ENCODE results near the gene PGAP3. TPM values are rescaled to one million over a fixed set of nuclear protein-coding genes. Genes with fewer than 3 reads are reported as not detected.

Gene PGAP3
- total RNA-seq, 2 donors from 2014 or later = 22.6 to 29.3 TPM

GRCh38 chr17:39636927-39637736, 50.7 kb downstream of the PGAP3 start, which contains the start of gene STARD3:
STARD3 (plus strand) TSS chr17:39637144; CDS start chr17:39653532, 16,388 bp downstream.
- H3K9me3 ChIP-seq (ENCODE audit: control insufficient read depth, low read length) = no peaks in the 10 kb centered on the region
- H3K4me3 Mint-ChIP-seq = peak within 1 kb of the TSS; percentile 86
- peak; percentile 47 for TF ChIP-seq CTCF (conservative IDR thresholded peaks at IDR 0.05)
- H3K4me1 Mint-ChIP-seq = peaks cover 27% of the 10 kb centered on the region
- no peaks in the 10 kb centered on the region for H3K36me3 Mint-ChIP-seq (ENCODE audit: low read depth)
- peak; percentile 99 for DNase-seq
- H3K36me3 ChIP-seq (ENCODE audit: control insufficient read depth, insufficient read depth, low read length) = no peaks in the 10 kb centered on the region
- no peaks in the 10 kb centered on the region for H3K9me3 Mint-ChIP-seq
- H3K27me3 ChIP-seq (ENCODE audit: control insufficient read depth, insufficient read depth, low read length, poor library complexity, severe bottlenecking) = no peaks in the 10 kb centered on the region
- 0 to 1% methylated on average over 15 to 68 of the region's 69 CpGs for WGBS, 2 experiments (ENCODE audit: insufficient coverage in 1 of 2, insufficient read length in 1 of 2)
- H3K27ac Mint-ChIP-seq = peak within 1 kb of the TSS; percentile 65
- peak within 1 kb of the TSS; percentile 84 for H3K4me3 ChIP-seq (ENCODE audit: low read length)
- no peaks in the 10 kb centered on the region for H3K27me3 Mint-ChIP-seq (ENCODE audit: insufficient read depth)
- H3K27ac ChIP-seq (ENCODE audit: low read depth, low read length) = no peak within 1 kb of the TSS
- no peaks in the 10 kb centered on the region for H3K4me1 ChIP-seq (ENCODE audit: control insufficient read depth, insufficient read depth, low read length)
- H3K9ac ChIP-seq (ENCODE audit: extremely low read depth, low read length, poor library complexity, severe bottlenecking) = peak within 1 kb of the TSS; percentile 40

GRCh38 chr17:39636587-39636926, 51.3 kb downstream of the PGAP3 start:
- Mint-ChIP-seq H3K4me3 (peak overlapping the region; percentile 86), H3K36me3 (ENCODE audit: low read depth) (no peaks in the 10 kb centered on the region), H3K4me1 (peaks cover 33% of the 10 kb centered on the region), H3K27me3 (ENCODE audit: insufficient read depth) (peaks cover 3% of the 10 kb centered on the region), H3K27ac (peak overlapping the region; percentile 52), H3K9me3 (no peaks in the 10 kb centered on the region)
- TF ChIP-seq CTCF (conservative IDR thresholded peaks at IDR 0.05) = no peak
- DNase-seq = no peak
- Histone ChIP-seq H3K9ac (ENCODE audit: extremely low read depth, low read length, poor library complexity, severe bottlenecking) (no peak overlapping the region), H3K9me3 (ENCODE audit: control insufficient read depth, low read length) (no peaks in the 10 kb centered on the region), H3K4me3 (ENCODE audit: low read length) (peak overlapping the region; percentile 84), H3K27ac (ENCODE audit: low read depth, low read length) (no peak overlapping the region), H3K4me1 (ENCODE audit: control insufficient read depth, insufficient read depth, low read length) (no peaks in the 10 kb centered on the region), H3K36me3 (ENCODE audit: control insufficient read depth, insufficient read depth, low read length) (no peaks in the 10 kb centered on the region), H3K27me3 (ENCODE audit: control insufficient read depth, insufficient read depth, low read length, poor library complexity, severe bottlenecking) (no peaks in the 10 kb centered on the region)
- WGBS, 2 experiments (ENCODE audit: insufficient coverage in 1 of 2, insufficient read length in 1 of 2) = 17 to 60% methylated on average over 1 to 6 of the region's 6 CpGs

- Histone ChIP-seq H3K9me3 (ENCODE audit: control insufficient read depth, low read length) (no peaks in the 10 kb centered on the region), H3K27ac (ENCODE audit: low read depth, low read length) (no peak overlapping the region), H3K4me1 (ENCODE audit: control insufficient read depth, insufficient read depth, low read length) (no peaks in the 10 kb centered on the region), H3K9ac (ENCODE audit: extremely low read depth, low read length, poor library complexity, severe bottlenecking) (no peak overlapping the region), H3K27me3 (ENCODE audit: control insufficient read depth, insufficient read depth, low read length, poor library complexity, severe bottlenecking) (no peaks in the 10 kb centered on the region), H3K4me3 (ENCODE audit: low read length) (no peak overlapping the region), H3K36me3 (ENCODE audit: control insufficient read depth, insufficient read depth, low read length) (no peaks in the 10 kb centered on the region)
- no peak for TF ChIP-seq CTCF (conservative IDR thresholded peaks at IDR 0.05)
- Mint-ChIP-seq H3K4me1 (peaks cover 39% of the 10 kb centered on the region), H3K36me3 (ENCODE audit: low read depth) (no peaks in the 10 kb centered on the region), H3K27ac (no peak overlapping the region), H3K4me3 (no peak overlapping the region), H3K27me3 (ENCODE audit: insufficient read depth) (peaks cover 5% of the 10 kb centered on the region), H3K9me3 (no peaks in the 10 kb centered on the region)
- WGBS, 2 experiments (ENCODE audit: insufficient coverage in 1 of 2, insufficient read length in 1 of 2) = 84 to 93% methylated on average over 4 to 8 of the region's 8 CpGs
- peak; percentile 83 for DNase-seq
Measured at GRCh38 chr17:39635614-39636176, 52.2 kb downstream of the PGAP3 start.
